Stimulated activated CD4-positive, alpha-beta T cell treated with anti-CD3 and anti-CD28 coated beads, Interleukin-15, amount 100 ng/mL, for 48 hours (primary cell): ENCODE data around the gene NAV1.
"Not testable (repeated sequence)": the region's sequence is repeated elsewhere in the genome, so short reads cannot be mapped to it uniquely, and the experiment has no call there.

Source experiments
- DNase-seq, 2 donors: peaks; one replicate each; pipeline ENCODE4 v3.0.0-alpha.2; 2020; ENCODE audit warnings: low read depth in 2 of 2

Gene NAV1, protein sequence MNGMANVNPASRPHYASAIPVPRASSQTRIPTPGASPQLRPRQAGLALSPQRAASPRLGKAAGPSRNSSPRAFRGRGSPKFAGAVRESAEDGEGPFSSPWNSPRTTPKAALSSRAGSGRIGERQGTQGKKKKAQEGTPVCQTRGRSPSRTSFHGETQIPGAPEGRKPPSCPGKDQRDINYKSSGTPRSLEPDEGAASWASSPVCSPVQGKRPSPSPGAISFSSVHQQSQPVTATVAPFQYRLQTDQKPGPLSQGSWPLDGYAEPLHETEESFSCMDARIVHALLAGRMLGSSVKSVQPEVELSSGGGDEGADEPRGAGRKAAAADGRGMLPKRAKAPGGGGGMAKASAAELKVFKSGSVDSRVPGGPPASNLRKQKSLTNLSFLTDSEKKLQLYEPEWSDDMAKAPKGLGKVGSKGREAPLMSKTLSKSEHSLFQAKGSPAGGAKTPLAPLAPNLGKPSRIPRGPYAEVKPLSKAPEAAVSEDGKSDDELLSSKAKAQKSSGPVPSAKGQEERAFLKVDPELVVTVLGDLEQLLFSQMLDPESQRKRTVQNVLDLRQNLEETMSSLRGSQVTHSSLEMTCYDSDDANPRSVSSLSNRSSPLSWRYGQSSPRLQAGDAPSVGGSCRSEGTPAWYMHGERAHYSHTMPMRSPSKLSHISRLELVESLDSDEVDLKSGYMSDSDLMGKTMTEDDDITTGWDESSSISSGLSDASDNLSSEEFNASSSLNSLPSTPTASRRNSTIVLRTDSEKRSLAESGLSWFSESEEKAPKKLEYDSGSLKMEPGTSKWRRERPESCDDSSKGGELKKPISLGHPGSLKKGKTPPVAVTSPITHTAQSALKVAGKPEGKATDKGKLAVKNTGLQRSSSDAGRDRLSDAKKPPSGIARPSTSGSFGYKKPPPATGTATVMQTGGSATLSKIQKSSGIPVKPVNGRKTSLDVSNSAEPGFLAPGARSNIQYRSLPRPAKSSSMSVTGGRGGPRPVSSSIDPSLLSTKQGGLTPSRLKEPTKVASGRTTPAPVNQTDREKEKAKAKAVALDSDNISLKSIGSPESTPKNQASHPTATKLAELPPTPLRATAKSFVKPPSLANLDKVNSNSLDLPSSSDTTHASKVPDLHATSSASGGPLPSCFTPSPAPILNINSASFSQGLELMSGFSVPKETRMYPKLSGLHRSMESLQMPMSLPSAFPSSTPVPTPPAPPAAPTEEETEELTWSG (N-terminal part only)

DNA sequence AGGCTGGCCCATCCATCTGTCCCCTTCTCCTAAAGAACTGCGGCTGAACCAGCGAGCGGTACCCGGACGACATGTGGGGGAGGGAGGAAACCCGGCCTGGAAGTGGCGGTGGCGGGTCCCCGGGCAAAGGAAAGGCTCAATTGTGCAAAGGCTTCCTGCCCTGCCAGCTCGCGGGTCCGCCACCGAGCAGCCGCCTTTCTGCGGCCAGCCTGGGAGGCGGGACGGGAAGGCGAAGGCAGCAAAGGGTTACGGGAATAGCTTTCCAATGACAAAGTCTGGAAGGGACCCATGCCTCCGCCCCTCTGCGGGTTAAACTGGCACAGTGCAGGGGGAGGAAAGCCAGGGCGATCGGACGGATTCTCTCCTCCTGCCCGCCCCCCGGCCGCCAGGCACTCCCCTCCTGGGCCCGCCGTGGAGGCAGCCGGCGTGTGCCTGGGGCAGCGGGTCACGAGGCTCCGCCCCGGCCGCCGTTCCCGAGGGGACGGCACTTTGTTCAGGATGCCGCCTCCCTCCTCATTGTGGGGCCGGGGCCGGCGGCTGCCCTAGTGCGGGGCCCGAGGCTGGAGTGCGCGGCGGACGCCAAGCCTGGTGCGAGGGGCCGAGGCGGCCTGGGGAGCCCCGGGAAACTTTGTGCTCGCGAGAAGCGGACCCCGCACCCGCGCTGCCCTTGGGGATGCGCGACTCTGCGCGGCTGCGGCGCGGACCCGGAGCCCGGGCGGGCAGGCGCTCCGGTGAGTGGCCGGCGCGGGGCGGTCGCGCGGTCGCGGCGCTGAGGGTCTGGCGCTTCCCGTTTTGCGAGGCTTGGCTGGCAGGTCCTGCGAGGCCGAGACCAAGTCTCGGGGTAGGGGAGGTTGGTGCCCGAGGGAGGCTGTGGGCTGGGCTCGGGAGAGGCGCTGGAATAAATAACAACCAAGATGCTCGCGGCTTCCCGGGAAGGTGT is at the start of gene NAV1:
TSS of gene NAV1 (plus strand) at position 516 of the 940 bp plus-strand sequence. CDS start 83,758 bp downstream, outside the sequence.
- no peak for DNase-seq

DNA sequence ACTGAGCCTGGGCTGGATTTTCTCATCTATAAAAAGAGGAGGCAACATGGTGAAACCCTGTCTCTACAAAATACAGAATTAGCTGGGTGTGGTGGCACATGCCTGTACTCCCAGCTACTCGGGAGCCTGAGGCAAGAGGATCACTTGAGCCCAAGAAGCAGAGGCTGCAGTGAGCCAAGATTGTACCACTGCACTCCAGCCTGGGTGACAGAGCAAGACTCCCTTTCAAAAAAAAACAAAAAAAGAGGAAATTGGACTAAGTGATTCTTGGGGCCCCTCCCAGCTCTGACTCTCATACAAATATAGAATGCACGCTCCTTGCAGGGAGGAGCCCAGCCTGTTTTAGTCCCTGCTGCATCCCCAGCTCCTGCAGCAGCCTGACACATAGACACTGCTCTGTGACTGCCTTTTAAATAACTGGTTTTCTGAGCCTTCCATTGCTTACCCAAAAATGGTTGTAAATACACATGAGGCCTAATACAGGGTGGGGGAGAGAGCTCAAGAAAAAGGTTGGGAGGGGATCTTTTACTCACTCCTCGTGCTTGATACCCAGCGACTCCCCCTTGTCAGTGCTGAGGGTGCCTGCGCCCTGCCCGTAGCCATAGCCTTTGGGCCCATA is 49.2 kb upstream of the NAV1 start:
- DNase-seq, result no peak

DNA sequence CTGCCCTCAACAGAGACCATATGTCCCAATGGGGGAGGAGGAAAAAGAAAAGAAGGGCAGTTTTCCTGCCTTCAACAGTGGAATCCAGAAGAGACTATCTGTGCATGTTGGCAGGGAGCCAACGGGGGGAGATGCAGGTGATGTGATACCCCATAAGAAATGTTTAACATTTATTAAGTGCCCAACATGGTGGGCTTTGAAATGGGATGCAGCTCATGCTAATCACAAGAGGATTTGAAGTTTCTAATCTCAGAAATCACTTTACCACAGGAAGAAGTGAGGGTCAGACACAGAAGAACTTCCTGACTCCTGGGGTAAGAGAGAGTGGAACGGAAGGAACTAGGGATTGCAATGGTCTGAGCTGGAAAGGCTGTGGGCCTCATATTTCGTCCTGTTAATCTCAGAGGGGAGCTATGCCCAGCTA is 48.2 kb upstream of the NAV1 start:
- DNase-seq, result no peak

DNA sequence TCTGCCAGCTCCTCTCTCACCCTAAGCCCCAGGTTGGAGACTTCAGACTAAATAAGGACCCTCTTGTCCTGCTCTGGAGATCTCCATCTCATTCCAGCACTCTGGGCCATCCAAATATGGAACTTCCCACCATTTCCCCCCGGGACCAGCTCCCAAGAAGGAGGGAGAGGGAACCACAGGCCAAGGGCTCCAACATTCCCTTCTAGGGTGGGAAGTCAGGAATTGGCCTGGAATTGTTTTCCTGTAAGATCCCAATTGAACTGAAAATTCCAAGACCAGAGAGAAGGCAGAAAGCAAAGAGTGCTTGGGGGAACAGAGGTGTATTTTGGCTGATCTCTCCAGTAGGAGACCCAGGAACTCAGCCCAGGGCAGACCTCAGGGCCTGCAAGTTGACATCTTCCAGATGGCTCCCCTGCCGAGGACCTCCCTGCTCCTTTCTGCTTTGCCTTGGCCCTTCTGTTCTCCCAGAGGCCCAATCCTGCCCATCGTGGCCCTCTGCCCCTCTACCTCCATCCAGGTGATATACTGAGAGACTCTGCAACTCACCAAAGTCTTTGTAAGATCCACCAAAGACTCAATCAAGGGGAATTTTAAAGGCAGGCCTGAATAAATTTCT is 46.9 kb upstream of the NAV1 start:
- DNase-seq, result no peak

DNA sequence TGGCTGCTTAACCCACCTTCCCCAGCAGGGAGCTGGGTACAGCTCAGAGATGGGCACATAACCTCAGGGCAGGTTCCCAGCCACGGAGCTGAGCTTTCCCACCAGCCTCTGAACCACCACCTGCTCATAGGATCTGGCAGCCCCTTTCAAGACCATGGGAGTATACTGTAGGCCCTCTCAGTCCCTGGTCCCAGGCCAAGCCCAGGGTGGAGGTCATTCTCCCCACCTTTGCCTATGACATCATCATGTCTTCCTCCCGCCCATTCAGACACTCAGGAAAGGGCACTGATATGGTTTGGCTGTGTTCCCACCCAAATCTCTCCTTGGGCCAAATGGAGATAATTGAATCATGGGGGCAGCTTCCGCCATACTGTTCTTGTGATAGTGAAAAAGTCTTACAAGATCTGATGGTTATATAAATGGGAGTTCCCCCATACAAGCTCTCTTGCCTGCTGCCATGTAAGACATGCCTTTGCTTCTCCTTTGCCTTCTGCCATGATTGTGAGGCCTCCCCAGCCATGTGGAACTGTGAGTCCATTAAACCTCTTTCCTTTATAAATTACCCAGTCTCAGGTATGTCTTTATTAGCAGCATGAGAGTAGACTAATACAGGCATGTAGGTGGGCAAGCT is 45.8 kb upstream of the NAV1 start:
- DNase-seq, result not testable (repeated sequence)

DNA sequence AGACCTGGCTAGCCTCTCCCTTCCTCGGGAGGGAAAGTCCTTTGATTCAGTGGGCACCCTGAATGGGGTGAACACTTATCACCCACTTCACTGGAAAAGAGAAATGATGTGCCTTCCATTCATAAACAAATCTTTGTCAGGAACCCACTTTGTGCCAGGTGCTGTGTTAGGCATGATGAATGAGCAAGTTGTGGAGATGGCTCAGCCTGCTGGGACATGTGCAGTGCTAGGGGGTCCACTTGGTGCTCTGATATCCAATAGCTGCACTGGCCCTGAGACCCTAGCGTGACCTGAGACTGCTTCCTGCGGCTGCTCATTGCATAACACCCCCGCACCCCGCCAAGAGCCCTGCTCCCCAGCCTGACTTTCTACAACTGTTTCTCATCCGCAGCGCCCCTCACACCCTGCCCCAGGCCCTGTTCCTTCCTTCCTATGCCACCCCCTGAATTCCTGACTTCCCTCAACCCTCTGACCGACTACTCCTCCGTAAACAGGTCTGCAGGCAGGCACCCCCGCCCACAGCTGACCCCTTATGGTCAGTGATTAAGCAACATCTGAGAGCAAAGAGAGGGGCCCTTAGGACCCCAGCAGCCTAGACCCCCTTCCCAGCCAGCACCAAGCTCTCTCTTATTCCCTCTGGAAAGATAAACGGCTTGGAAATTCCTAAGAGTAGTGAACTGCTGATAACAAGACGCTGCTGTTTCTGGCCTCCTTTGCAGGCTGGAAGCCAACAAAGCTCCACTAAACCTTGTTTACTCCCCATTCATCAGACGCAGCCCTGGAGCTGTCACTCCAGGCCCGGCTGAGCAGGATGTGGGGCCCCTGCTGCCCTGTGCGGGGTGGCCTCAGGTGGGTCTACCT is 44.9 kb upstream of the NAV1 start:
- no peak for DNase-seq

DNA sequence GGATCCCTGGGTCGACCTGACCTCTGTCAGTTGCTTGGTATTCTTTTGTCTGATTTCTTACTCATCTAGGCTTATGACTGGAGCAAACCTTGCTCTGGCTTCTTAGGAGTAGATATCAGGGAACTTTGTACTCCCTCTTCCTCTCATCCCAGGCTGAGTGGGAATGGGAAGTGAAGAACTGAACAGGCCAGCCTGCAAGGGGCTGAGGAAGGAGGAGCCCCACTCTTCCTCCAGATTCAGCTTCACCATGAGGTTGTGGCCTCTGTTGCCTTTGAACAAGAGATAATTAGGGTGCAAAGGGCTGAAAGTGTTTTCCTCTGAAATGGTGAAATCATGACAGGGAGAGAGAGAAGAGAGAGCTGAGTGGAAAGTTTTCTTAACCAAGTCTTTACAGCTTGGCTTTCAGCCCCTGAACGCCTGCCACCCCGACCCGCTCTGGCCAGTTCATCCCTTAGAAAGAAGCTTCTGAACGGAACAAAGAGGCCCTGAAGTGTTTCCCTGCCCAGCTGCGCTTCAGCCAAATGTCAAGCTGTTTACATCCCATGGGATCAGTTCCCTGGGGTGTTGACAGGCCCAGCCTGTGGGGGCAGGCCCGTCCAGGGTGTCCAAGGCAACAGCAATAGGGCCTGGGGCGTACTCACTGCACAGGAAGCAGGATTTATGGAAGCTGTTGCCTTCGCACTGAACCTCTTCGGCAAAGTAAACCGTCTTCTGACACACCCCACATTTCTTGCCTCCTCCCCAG is 43.2 kb upstream of the NAV1 start:
- no peak for DNase-seq

DNA sequence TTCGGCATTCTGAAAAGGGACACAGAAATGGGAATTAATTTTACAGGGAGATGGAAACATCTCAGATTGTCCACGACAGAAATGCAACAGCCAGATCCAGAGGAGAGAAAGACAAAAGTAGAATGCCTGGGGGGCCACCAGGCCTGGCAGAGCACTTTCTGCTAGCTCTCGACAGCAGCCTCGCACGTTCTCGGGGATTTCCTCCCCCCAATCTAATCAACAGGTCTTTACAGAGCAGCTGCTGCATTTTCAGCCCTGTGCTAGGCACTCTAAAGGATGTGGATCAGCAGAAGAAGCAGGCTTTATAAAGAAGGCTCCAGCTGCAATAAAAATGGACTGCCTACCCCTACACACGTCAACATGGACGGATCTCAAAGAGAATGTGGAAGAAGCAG is 42.6 kb upstream of the NAV1 start:
- no peak for DNase-seq

DNA sequence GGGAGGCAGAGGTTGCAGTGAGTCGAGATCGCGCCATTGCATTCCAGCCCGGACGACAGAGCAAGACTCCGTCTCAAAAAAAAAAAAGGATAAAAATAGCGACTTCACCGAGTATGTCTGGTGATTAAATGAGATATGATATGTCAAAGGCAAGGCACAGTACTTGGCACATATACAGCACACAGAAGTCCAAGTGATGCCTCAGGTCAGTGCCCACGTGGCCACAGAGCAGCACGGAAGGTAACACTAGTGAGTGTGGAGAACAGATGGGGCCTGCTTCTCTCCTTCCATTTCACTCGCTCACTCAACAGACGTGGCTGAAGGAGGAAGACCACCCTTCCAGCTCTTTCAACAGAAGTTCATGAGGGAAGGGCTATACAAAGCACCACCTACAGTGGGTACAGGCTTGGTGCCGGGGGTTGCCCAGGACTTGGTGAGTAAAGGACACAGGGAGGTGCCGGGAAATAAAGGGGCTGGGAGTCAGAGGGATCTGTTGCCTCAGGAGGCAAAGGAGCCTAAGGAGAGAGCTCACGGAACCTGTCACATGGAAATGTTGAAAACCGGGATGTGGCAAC is 40.9 kb upstream of the NAV1 start:
- no peak for DNase-seq

DNA sequence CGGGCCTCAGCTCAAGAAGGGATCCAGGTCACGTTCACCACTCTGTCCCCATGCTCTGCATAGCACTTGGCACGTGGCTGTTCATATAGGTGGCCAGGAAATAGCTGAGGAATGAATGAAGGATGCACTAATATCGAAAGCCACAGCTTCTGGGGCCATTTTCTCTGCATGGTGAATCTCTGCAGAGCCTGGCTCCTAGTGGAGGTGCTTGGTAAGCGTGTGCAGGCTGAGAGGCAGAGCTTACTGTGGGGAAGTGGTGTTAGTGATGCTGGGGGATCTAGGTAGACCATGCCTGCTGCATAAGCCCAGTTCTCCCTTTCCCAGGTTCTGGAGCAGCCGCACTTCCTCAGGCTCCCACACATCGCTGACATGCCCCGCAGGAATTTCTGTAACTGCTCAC is 40.3 kb upstream of the NAV1 start:
- DNase-seq, result no peak

DNA sequence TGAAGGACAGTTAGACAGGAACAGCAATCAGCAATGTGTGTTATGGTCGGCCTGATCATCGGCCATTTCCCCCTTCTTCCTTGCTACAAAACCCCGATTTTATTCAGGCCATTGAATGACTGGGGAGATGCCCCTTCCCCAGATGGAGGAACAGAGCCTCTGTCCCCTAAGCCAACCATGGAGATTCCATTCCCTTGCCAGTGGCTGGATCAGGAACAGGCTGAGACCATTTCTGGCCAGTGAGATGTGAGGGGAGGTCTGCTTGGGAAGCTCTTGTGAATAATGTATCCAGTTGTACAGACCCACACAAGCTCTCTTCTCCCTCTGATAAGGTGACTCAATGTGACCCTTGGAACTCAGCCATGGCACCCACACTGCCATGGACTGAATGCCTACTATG is 39.7 kb upstream of the NAV1 start:
- no peak for DNase-seq

DNA sequence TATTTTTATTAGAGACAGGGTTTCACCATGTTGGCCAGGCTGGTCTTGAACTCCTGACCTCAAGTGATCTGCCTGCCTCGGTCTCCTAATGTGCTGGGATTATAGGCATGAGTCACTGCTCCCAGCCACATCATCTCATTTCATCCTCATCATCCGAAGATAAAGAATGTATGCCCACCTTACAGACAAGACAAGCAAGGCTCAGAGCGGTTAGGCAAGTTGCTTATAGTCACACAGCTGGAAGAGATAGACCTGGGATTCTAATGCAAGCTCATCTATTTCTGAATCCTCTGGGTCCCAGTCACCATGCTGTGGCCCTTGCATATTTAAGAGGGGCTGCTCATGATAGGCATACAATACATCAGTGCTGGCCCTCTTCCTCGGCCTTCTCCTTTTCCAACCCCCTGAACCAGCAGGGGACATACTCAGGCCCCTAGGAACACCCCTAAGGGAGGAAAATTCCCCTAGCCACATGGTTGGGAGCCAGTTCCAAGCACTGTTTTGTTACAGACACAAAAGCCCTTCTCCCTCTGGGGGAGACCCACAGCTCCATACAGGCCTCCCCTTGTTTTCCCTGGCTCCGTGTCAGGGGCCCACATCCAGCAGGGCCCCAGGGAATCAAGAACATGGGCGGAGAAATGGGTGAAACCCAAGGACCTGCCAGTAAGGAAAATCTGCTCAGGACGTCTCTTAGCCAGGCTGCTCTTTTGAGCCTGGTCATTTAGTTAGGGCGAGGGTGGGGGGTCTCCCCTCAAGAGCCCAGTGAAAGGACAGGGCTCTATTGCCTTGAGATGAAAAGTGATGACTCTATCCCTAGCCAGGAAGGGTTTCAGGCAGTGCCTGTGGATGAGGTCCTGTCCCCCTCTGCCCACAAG is 38.9 kb upstream of the NAV1 start:
- no peak for DNase-seq

DNA sequence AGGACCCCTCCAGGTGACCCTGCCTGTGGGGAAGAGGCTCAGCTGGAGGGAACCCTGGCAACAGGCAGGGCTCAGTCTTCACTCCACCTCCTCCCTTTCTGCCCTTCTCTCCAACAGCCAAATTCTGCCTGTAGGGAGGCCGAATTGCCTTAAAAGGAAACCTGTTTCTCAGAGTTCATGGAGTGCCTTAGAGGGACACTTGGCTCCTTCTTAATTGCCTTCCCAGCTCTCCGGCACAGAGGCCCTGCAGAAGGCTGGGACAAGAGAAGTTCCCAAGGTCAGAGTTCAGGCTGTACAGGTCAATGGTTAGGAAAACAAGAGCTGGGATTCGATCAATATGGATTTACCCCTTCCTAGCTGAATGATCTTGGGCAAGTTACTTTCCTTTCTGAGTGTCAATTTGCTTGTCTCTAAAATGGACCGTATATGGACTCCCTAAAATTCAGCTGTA is 38.2 kb upstream of the NAV1 start:
- DNase-seq, result no peak

DNA sequence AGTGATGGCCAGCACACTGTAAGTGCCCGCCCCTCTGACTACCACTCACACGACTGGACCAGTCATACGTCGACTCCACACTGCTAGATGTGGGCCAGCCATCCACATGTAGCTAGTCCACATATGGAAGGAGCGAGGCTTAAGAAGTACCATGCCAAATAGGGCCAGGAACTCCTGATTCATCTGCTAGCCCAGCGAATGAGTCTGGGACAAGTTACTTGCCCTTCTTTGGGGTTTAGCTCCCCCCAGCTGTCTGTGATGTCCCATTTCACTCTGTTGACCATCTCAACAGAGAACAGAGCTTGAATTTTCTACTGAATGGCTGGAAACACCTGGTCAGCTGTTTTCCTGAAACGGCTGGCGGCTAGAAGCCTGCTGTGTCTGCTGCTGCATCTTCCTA is 37.8 kb upstream of the NAV1 start:
- DNase-seq, result no peak

DNA sequence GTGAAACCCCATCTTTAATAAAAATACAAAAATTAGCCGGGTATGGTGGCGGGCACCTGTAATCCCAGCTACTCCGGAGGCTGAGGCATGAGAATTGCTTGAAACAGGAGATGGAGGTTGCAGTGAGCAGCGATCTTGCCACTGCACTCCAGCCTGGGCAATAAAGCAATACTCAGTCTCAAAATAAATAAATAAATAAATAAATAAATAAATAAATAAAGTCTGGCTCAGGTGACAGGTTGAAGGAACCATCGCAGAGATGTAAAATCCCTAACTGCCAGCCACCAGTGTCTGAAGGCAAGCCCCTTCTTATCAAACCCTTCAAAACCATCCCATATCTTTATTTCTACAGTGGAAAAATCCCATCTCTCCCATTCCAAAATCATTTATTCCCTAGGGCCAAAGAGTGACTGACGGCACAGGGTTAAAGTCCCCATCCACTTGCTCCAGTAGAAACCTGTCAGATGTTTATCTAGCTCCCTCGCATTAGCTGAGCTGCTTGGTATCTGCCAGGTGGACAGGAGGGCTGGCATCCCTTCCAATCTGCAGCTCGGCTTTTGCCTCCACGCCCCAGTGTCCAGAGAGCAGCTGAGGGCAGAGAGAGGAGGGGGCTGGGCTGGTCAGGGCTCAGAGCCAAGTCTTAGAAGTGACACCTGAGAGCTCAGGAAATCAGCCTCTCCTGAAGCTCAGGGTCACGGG is 37.0 kb upstream of the NAV1 start:
- no peak for DNase-seq

DNA sequence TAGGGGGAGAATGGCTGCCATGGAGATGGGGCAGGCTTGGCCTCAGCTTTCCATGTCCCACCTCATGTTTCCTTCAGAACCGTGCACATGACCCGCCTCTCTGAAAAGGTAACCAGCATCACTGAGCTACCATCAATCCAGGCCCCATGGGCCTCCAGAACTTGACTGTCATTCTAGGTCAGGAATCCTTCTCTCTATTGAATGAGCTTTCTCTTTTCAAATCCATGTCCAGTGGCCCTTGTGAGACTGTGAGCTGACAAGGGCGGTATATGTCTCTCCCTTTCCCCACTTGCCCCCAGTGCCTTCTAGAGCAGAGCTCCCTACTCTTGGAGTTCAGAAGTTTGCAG is 36.4 kb upstream of the NAV1 start:
- DNase-seq, result no peak
